ENCODE measurements around the gene HNF4A. TPM values are rescaled to one million over a fixed set of nuclear protein-coding genes. Genes with fewer than 3 reads are reported as not detected.

The HNF4A gene
- polyA plus RNA-seq, 1 experiment, result not detected

GRCh38 chr20:44392088-44392775, 36.7 kb downstream of the HNF4A start:
- H3K27me3 ChIP-seq (ENCODE audit: control insufficient read depth, insufficient read depth, low read length), result peaks cover 23% of the 10 kb centered on the region
- TF ChIP-seq CTCF (IDR thresholded peaks at IDR 0.05; ENCODE audit: low read depth, low read length), result no peak
- CTCF ChIA-PET, result interaction anchor here (0.5 kb wide), 1 partner anchor 217 kb away, joined by 3 read pairs; no protein-coding TSS in a partner anchor

GRCh38 chr20:44392776-44393607, 37.5 kb downstream of the HNF4A start:
- H3K27ac ChIP-seq (ENCODE audit: low read depth, low read length), result no peak overlapping the region
- ChIA-PET CTCF (no interaction called here), POLR2A (no interaction called here)
- DNase-seq (ENCODE audit: low read depth, low spot score), result no peak
- H3K9me3 ChIP-seq (ENCODE audit: control insufficient read depth, insufficient read depth, low read length), result no peaks in the 10 kb centered on the region
- no peak for TF ChIP-seq CTCF (IDR thresholded peaks at IDR 0.05; ENCODE audit: low read depth, low read length)
- H3K27me3 ChIP-seq (ENCODE audit: control insufficient read depth, insufficient read depth, low read length), result peaks cover 21% of the 10 kb centered on the region
- H3K4me3 ChIP-seq (ENCODE audit: low read depth, low read length), result no peak overlapping the region

More at GRCh38 chr20:44392088-44392775, 36.7 kb downstream of the HNF4A start:
- H3K27ac ChIP-seq (ENCODE audit: low read depth, low read length), result no peak overlapping the region
- no peaks in the 10 kb centered on the region for H3K9me3 ChIP-seq (ENCODE audit: control insufficient read depth, insufficient read depth, low read length)
- no peak for DNase-seq (ENCODE audit: low read depth, low spot score)
- POLR2A ChIA-PET, result no interaction called here
- H3K4me3 ChIP-seq (ENCODE audit: low read depth, low read length), result no peak overlapping the region

GRCh38 chr20:44393608-44394451, 38.3 kb downstream of the HNF4A start:
- no peaks in the 10 kb centered on the region for H3K9me3 ChIP-seq (ENCODE audit: control insufficient read depth, insufficient read depth, low read length)
- ChIA-PET CTCF (no interaction called here), POLR2A (no interaction called here)
- TF ChIP-seq CTCF (IDR thresholded peaks at IDR 0.05; ENCODE audit: low read depth, low read length), result no peak
- no peak for DNase-seq (ENCODE audit: low read depth, low spot score)
- no peak overlapping the region for H3K4me3 ChIP-seq (ENCODE audit: low read depth, low read length)
- no peak overlapping the region for H3K27ac ChIP-seq (ENCODE audit: low read depth, low read length)
- peaks cover 24% of the 10 kb centered on the region for H3K27me3 ChIP-seq (ENCODE audit: control insufficient read depth, insufficient read depth, low read length)

- Histone ChIP-seq H3K27me3 (ENCODE audit: control insufficient read depth, insufficient read depth, low read length) (peaks cover 25% of the 10 kb centered on the region), H3K9me3 (ENCODE audit: control insufficient read depth, insufficient read depth, low read length) (no peaks in the 10 kb centered on the region), H3K27ac (ENCODE audit: low read depth, low read length) (no peak overlapping the region), H3K4me3 (ENCODE audit: low read depth, low read length) (no peak overlapping the region)
- no peak for TF ChIP-seq CTCF (IDR thresholded peaks at IDR 0.05; ENCODE audit: low read depth, low read length)
- CTCF ChIA-PET, result no interaction called here
- POLR2A ChIA-PET, result no interaction called here
- DNase-seq (ENCODE audit: low read depth, low spot score), result no peak
Measured at GRCh38 chr20:44394452-44394701, 38.9 kb downstream of the HNF4A start.

Measured in AG04450 (cell line).